HUES64 (cell line): ENCODE data around the gene CDC42BPA.

Experiments used
- H3K27ac ChIP-seq: 2 replicates; pipeline ENCODE4 v1.7.0; 2013; ENCODE audit warnings: low read depth, low read length, inconsistent platforms
- H3K27me3 ChIP-seq: 2 replicates; pipeline ENCODE4 v1.6.1; 2013; ENCODE audit warnings: mild to moderate bottlenecking, low read length; ENCODE audit not compliant: insufficient read depth
- H3K36me3 ChIP-seq: 2 replicates; pipeline ENCODE4 v1.6.1; 2013; ENCODE audit warnings: mild to moderate bottlenecking, low read length; ENCODE audit not compliant: insufficient read depth
- H3K4me1 ChIP-seq: 2 replicates; pipeline ENCODE4 v1.6.1; 2013; ENCODE audit warnings: mild to moderate bottlenecking, low read length, moderate library complexity; ENCODE audit not compliant: insufficient read depth
- H3K4me3 ChIP-seq: 2 replicates; pipeline ENCODE4 v1.5.1; 2013; ENCODE audit warnings: mild to moderate bottlenecking, low read length, moderate library complexity
- H3K9ac ChIP-seq: 2 replicates; pipeline ENCODE4 v1.6.1; 2013; ENCODE audit warnings: mild to moderate bottlenecking, low read depth, low read length
- H3K9me3 ChIP-seq: 2 replicates; pipeline ENCODE4 v1.6.1; 2013; ENCODE audit warnings: low read depth, low read length; ENCODE audit not compliant: insufficient read depth
- WGBS: fragments of 150-250, 120-280 bp; methylation state at CpG from one replicate; pipeline ENCODE4 v1.1.7; 2013; ENCODE audit warnings: missing lambda C conversion rate; 5-methylcytosine and 5-hydroxymethylcytosine counted together

The CDC42BPA gene

GRCh38 chr1:227273557-227273956, 44.7 kb downstream of the CDC42BPA start:
- 20% methylated on average over 1 of the region's 2 CpGs for WGBS
- H3K4me1 ChIP-seq, result no peaks in the 10 kb centered on the region
- H3K36me3 ChIP-seq, result no peaks in the 10 kb centered on the region
- no peak overlapping the region for H3K9ac ChIP-seq
- no peaks in the 10 kb centered on the region for H3K27me3 ChIP-seq
- H3K27ac ChIP-seq, result no peak overlapping the region
- H3K4me3 ChIP-seq, result no peak overlapping the region
- H3K9me3 ChIP-seq, result 0 out of 2 replicates have a peak, but pooled peaks cover 3% of the 10 kb centered on the region

- Histone ChIP-seq H3K36me3 (no peaks in the 10 kb centered on the region), H3K9ac (no peak overlapping the region), H3K27ac (no peak overlapping the region), H3K9me3 (0 out of 2 replicates have a peak, but pooled peaks cover 3% of the 10 kb centered on the region), H3K27me3 (no peaks in the 10 kb centered on the region), H3K4me3 (no peak overlapping the region), H3K4me1 (no peaks in the 10 kb centered on the region)
These were observed 45.9 kb downstream of the CDC42BPA start for GRCh38 chr1:227272428-227272827.

DNA sequence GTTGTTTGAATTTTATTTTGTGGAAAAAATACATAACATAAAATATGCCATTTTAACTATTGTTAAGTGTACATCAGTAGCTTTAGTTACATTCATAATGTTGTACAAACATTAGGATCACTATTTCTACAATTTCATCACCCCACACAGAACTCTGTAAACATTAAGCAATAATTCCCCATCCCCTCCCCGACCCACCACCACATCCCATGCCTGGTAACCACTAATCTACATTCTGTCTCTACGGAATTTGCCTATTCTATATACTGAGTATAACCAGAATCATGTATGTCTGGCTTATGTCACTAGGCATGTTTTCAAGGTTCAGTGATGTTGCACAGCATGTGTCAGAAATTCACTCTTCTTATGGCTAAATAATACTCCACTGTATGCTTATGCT, 47.7 kb downstream of the CDC42BPA start:
- 98% methylated on average over 2 of the region's 2 CpGs for WGBS

DNA sequence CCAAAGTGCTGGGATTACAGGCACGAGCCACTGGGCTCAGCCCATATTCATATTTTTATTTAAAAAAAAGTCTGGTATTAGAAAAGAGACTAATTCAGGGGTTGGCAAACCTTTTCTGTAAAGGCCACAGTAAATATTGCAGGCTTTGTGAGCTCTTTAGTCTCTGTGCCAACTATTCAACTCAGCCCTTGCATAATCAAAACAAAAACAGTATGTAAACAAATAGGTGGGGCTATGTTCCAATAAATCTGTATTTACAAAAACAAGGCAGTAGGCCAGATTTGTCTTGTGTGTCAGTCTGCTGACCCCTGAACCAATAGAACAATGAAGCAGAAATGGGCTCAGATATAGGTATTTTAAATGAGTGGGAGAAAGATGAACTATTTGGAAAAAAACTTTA, 49.3 kb downstream of the CDC42BPA start:
- Histone ChIP-seq H3K27me3 (no peaks in the 10 kb centered on the region), H3K4me1 (no peaks in the 10 kb centered on the region), H3K27ac (no peak overlapping the region), H3K4me3 (no peak overlapping the region), H3K9me3 (no peaks in the 10 kb centered on the region), H3K36me3 (no peaks in the 10 kb centered on the region), H3K9ac (no peak overlapping the region)
- WGBS, result no CpG with 5 or more reads among the region's 1 CpG

More for the DNA sequence above, 47.7 kb downstream of the CDC42BPA start:
- no peak overlapping the region for H3K27ac ChIP-seq
- H3K27me3 ChIP-seq, result no peaks in the 10 kb centered on the region
- H3K36me3 ChIP-seq, result no peaks in the 10 kb centered on the region
- no peaks in the 10 kb centered on the region for H3K4me1 ChIP-seq
- no peak overlapping the region for H3K9ac ChIP-seq
- no peak overlapping the region for H3K4me3 ChIP-seq
- H3K9me3 ChIP-seq, result no peaks in the 10 kb centered on the region

DNA sequence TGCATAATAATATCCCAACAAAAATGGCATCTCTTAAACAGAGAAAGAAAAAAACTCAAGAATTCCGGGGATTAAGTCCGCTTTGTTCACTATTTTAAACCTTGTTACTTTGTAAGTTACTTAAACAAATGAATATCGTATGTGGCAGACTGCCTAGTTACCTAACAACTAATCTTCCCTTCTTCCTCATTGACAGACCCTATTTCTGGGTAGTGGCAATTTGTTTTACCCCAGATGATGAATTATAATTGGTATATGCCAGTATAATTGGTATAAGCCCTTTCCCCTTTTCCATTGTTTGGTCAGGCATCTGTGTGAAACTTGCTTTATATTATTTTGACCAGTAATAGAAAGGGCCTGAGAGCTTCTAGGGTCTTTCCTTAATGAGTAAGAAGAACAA, 52.4 kb downstream of the CDC42BPA start:
- H3K36me3 ChIP-seq, result no peaks in the 10 kb centered on the region
- no peaks in the 10 kb centered on the region for H3K4me1 ChIP-seq
- WGBS, result 92% methylated on average over 3 of the region's 3 CpGs
- H3K27me3 ChIP-seq, result no peaks in the 10 kb centered on the region
- no peak overlapping the region for H3K27ac ChIP-seq
- H3K9me3 ChIP-seq, result no peaks in the 10 kb centered on the region
- H3K4me3 ChIP-seq, result no peak overlapping the region
- H3K9ac ChIP-seq, result no peak overlapping the region

DNA sequence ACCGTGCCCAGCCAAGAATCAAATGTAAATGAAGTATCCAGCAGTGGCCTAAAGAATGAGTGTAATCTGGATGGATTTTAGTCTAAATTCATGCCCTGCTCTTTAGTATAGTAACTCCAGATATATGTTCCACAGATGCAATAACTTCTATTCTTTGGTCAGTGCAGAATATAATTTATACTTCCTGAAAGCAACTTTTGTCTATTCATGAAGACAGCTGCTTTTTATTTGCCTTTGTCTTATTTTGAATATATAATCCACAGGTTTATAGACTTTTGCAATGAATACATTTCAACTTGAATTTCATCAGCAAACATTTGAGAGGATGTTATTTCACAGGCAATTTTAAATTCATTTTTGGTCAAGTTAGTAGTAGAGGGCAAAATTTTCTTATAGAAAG, 54.4 kb downstream of the CDC42BPA start:
- Histone ChIP-seq H3K27me3 (no peaks in the 10 kb centered on the region), H3K4me1 (peaks cover 10% of the 10 kb centered on the region), H3K9ac (no peak overlapping the region), H3K36me3 (no peaks in the 10 kb centered on the region), H3K27ac (no peak overlapping the region), H3K9me3 (no peaks in the 10 kb centered on the region), H3K4me3 (no peak overlapping the region)
- 60% methylated on average over 1 of the region's 1 CpG for WGBS

DNA sequence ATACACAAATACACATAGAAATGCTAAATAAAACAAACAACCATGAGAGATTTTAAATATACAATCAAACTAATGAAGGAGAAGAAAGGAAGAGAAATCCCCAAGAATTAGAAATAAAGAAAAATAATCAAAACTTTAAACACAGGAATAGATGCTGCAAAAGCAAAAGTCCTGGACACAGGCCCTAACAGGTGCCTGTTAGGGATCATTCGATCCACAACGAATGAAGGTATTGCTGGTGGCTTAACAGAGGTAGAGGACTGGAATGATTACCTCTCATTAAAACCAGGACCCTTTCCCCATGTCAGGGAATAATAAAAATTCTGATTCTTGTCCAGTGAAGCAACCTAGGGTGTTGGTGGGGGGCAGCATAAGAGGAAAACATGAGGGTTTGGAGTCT, 56.8 kb downstream of the CDC42BPA start:
- Histone ChIP-seq H3K9ac (no peak overlapping the region), H3K4me1 (peaks cover 11% of the 10 kb centered on the region), H3K27ac (no peak overlapping the region), H3K27me3 (no peaks in the 10 kb centered on the region), H3K9me3 (no peaks in the 10 kb centered on the region), H3K4me3 (no peak overlapping the region), H3K36me3 (no peaks in the 10 kb centered on the region)
- WGBS, result 91% methylated on average over 2 of the region's 2 CpGs

DNA sequence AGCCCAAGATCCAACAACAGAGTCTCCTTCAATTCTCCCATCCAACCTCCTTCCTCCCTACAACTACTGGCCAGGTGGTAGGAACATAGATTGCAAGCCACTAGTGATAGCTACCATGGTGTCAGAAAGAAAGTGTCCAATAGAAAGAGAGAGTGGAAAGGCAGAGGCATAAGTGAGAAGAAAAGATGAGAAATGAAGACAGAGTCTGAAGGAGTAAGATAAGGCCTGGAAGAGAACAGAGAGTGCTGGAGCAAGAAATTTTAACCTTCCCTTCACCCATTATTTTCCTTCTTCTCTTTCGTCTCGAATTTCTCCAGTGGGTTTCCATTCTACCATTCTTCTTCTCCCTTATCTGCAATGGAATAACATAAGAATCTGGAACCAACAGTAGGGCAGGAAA, 57.9 kb downstream of the CDC42BPA start:
- Histone ChIP-seq H3K4me3 (no peak overlapping the region), H3K27me3 (no peaks in the 10 kb centered on the region), H3K36me3 (no peaks in the 10 kb centered on the region), H3K27ac (no peak overlapping the region), H3K9ac (no peak overlapping the region), H3K9me3 (no peaks in the 10 kb centered on the region), H3K4me1 (peaks cover 11% of the 10 kb centered on the region)
- WGBS, result 93% methylated on average over 2 of the region's 2 CpGs

- 87% methylated on average over 6 of the region's 7 CpGs for WGBS
- H3K4me1 ChIP-seq, result peaks cover 11% of the 10 kb centered on the region
- H3K9me3 ChIP-seq, result no peaks in the 10 kb centered on the region
- no peaks in the 10 kb centered on the region for H3K36me3 ChIP-seq
- no peak overlapping the region for H3K4me3 ChIP-seq
- no peak overlapping the region for H3K9ac ChIP-seq
- H3K27me3 ChIP-seq, result no peaks in the 10 kb centered on the region
- H3K27ac ChIP-seq, result no peak overlapping the region
These were observed 60.3 kb downstream of the CDC42BPA start for GRCh38 chr1:227257964-227258363.

GRCh38 chr1:227255086-227255732, 63.1 kb downstream of the CDC42BPA start:
- H3K4me3 ChIP-seq, result no peak overlapping the region
- no peak overlapping the region for H3K27ac ChIP-seq
- H3K9me3 ChIP-seq, result no peaks in the 10 kb centered on the region
- no peak overlapping the region for H3K9ac ChIP-seq
- no peaks in the 10 kb centered on the region for H3K27me3 ChIP-seq
- H3K4me1 ChIP-seq, result peaks cover 11% of the 10 kb centered on the region
- H3K36me3 ChIP-seq, result no peaks in the 10 kb centered on the region
- WGBS, result 95% methylated on average over 4 of the region's 5 CpGs

DNA sequence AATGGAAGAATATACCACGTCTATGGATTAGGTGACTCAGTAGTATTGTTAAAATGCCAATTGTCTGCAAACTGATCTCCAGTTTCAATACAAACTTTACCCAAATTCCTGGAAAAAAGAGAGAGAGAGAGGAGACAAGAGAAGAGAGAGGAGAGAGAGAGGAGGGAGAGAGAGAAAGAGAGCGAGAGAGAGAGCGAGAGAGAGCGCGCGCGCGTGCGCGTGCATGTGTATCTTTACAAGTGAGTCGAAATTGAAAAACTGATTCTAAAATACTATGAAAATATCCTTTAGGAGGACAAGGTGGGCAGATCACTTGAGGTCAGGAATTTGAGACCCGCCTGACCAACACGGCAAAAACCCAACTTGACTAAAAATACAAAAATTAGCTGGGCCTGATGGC, 65.2 kb downstream of the CDC42BPA start:
- no peaks in the 10 kb centered on the region; the same call in 1 of the 2 replicates for H3K4me1 ChIP-seq
- no peaks in the 10 kb centered on the region for H3K9me3 ChIP-seq
- no peaks in the 10 kb centered on the region for H3K36me3 ChIP-seq
- WGBS, result 98% methylated on average over 13 of the region's 13 CpGs
- H3K27me3 ChIP-seq, result no peaks in the 10 kb centered on the region
- H3K4me3 ChIP-seq, result no peak overlapping the region
- H3K9ac ChIP-seq, result no peak overlapping the region
- no peak overlapping the region for H3K27ac ChIP-seq
